H1 (cell line): Measurements from ENCODE around the gene SCYL1. TPM values are rescaled to one million over a fixed set of nuclear protein-coding genes. Genes with fewer than 3 reads are reported as not detected.

Experiments
- EP300 ChIP-seq, 2 experiments: IDR thresholded peaks; 1 replicate in 1 of 2; 2 replicates in 1 of 2; pipeline ENCODE4 v1.6.1; 2011 to 2012; ENCODE audit warnings: low read depth in 2 of 2, low read length in 2 of 2, mild to moderate bottlenecking in 2 of 2, borderline replicate concordance in 1 of 2, inconsistent platforms in 1 of 2, moderate library complexity in 1 of 2
- EZH2 ChIP-seq: fragments of 200-600 bp; sonication (generic); IDR thresholded peaks from 2 replicates; pipeline ENCODE4 v1.7.1; 2012; ENCODE audit warnings: low read depth, mild to moderate bottlenecking, moderate library complexity, low read length, inconsistent platforms; ENCODE audit not compliant: severe bottlenecking
- KDM1A ChIP-seq: fragments of 200-600, 300-600 bp; sonication (generic); IDR thresholded peaks from 2 replicates; pipeline ENCODE4 v1.7.1; 2016; ENCODE audit warnings: mild to moderate bottlenecking, low read length, borderline replicate concordance
- NRF1 ChIP-seq: IDR thresholded peaks from 2 replicates; pipeline ENCODE4 v1.6.1; 2011; ENCODE audit warnings: mild to moderate bottlenecking, low read depth, low read length, improper control_type of control experiment
- PHF8 ChIP-seq: fragments of 200-600 bp; sonication (generic); conservative IDR thresholded peaks from 2 replicates; pipeline ENCODE4 v1.7.1; 2012; ENCODE audit warnings: low read depth, mild to moderate bottlenecking, inconsistent platforms, low read length, moderate library complexity
- POLR2A ChIP-seq, 2 experiments: IDR thresholded peaks; 1 replicate in 1 of 2; 2 replicates in 1 of 2; pipeline ENCODE4 v1.6.1; 2011; ENCODE audit warnings: low read depth in 2 of 2, low read length in 2 of 2, mild to moderate bottlenecking in 2 of 2; ENCODE audit errors: control extremely low read depth in 1 of 2
- SIX5 ChIP-seq: IDR thresholded peaks from 2 replicates; pipeline ENCODE4 v1.6.1; 2011; ENCODE audit warnings: mild to moderate bottlenecking, low read depth, low read length
- TAF1 ChIP-seq: IDR thresholded peaks from 2 replicates; pipeline ENCODE4 v1.6.1; 2011; ENCODE audit warnings: mild to moderate bottlenecking, low read depth, low read length
- YY1 ChIP-seq: IDR thresholded peaks from 2 replicates; pipeline ENCODE4 v1.6.1; 2011; ENCODE audit warnings: low read depth, mild to moderate bottlenecking, low read length
- polyA plus RNA-seq, 7 experiments: library from polyadenylated mRNA; depleted of rRNA in 3 of 7; stranded (reverse) in 5 of 7; unstranded in 2 of 7; fragments of >200 nt in 5 of 7; fragments of 200-250 nt in 2 of 7; gene quantifications; 1 replicate in 5 of 7; 2 replicates in 1 of 7; 4 replicates in 1 of 7; pipeline versions ENCODE4 v1.2.1 to v1.2.3, GENCODE V29; 2011 to 2013; ENCODE audit warnings: missing spikeins in 2 of 7, mixed read lengths in 2 of 7
- total RNA-seq: library from RNA; stranded (reverse); fragmentation: NEBNext Ultra II Directional; extraction: Animal tissue kit (Norgen Biotek cat#: 25700); gene quantifications from 2 replicates; pipeline ENCODE4 v1.2.1, GENCODE V29; 2021
- TF ChIP-seq, protein P1 (sequence below): IDR thresholded peaks from 2 replicates; pipeline ENCODE4 v1.6.1; 2012; ENCODE audit warnings: low read length, inconsistent platforms
- TF ChIP-seq, protein P2 (sequence below): IDR thresholded peaks from 2 replicates; pipeline ENCODE4 v1.6.1; 2011; ENCODE audit warnings: low read depth, mild to moderate bottlenecking, low read length; ENCODE audit not compliant: insufficient read depth

Gene SCYL1
- total and polyA plus RNA-seq, 2 of the 8 experiments (the other 6 are each of a cell fraction or from before 2014, with no cell fraction given), result 59.8 to 77.7 TPM

DNA sequence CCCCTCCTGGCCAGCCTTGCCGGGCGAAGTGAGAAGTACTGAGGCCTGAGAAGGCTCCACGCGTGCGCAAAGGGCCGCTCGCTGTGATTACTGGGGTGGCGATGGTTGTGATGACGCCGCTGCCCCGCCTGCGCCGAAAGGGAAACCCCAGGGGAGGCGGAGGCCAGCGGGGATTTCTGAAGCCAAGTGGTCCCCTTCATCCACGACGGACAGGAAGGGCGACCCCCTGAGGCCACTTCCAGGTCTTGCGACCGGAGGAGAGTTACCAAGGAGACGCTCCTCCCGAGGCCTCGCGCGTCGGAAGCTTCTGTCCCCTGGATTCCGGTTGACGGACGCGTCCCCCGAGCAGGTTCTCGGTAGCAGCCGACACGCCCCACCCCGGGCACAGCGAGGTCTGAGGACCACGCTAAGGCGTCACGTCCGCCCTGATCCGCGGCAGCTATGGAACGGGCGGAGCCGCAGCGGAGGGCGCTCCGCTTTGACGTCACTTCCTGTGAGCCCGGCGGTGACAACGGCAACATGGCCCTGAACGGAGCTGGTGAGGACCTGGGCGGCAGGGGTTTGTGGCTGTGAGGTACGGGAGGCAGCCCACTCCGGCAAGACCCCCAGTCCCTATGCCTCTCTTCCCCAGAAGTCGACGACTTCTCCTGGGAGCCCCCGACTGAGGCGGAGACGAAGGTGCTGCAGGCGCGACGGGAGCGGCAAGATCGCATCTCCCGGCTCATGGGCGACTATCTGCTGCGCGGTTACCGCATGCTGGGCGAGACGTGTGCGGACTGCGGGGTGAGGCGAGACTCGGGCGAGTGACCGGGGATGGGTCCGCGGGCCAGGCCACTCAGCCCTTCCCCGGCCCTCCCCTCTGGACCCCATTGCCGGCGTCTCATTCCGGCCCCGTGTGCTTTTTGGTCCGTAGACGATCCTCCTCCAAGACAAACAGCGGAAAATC, 45.4 kb downstream of the SCYL1 start, which contains the start of gene ZNRD2 (continued):
- TF ChIP-seq, protein P1, sequence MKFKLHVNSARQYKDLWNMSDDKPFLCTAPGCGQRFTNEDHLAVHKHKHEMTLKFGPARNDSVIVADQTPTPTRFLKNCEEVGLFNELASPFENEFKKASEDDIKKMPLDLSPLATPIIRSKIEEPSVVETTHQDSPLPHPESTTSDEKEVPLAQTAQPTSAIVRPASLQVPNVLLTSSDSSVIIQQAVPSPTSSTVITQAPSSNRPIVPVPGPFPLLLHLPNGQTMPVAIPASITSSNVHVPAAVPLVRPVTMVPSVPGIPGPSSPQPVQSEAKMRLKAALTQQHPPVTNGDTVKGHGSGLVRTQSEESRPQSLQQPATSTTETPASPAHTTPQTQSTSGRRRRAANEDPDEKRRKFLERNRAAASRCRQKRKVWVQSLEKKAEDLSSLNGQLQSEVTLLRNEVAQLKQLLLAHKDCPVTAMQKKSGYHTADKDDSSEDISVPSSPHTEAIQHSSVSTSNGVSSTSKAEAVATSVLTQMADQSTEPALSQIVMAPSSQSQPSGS, result no peak; the same call in 1 of the 2 replicates
- no peak for TF ChIP-seq NRF1
- TF ChIP-seq KDM1A, result no peak
- peak in 1 of 2 experiments; percentile 80; a peak in 2 of 3 replicates for TF ChIP-seq POLR2A (IDR thresholded peaks at IDR 0.05; ENCODE audit: control extremely low read depth in 1 of 2, low read depth in 2 of 2, low read length in 2 of 2)
- TF ChIP-seq PHF8, result peak; percentile 68
- no peak for TF ChIP-seq EP300 (IDR thresholded peaks at IDR 0.05; ENCODE audit: borderline replicate concordance in 1 of 2, low read depth in 2 of 2, low read length in 2 of 2)
- peak; percentile 88 for TF ChIP-seq YY1
- TF ChIP-seq, protein P2, sequence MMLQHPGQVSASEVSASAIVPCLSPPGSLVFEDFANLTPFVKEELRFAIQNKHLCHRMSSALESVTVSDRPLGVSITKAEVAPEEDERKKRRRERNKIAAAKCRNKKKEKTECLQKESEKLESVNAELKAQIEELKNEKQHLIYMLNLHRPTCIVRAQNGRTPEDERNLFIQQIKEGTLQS, result peak; percentile 77
- peak; percentile 24 for TF ChIP-seq EZH2
- peak; percentile 64; the same call in 1 of the 2 replicates for TF ChIP-seq TAF1
- peak; percentile 23; the same call in 1 of the 2 replicates for TF ChIP-seq SIX5
